Activated naive CD4-positive, alpha-beta T cell treated with anti-CD3 and anti-CD28 coated beads, Interleukin-2, amount 50 U/mL, for 16 hours (primary cell): ENCODE results near the gene CCBE1.
"Not testable (repeated sequence)": the region's sequence is repeated elsewhere in the genome, so short reads cannot be mapped to it uniquely, and the experiment has no call there.

Experiments
- DNase-seq: peaks from one replicate; pipeline ENCODE4 v3.0.0-alpha.2; 2020

The CCBE1 gene

DNA sequence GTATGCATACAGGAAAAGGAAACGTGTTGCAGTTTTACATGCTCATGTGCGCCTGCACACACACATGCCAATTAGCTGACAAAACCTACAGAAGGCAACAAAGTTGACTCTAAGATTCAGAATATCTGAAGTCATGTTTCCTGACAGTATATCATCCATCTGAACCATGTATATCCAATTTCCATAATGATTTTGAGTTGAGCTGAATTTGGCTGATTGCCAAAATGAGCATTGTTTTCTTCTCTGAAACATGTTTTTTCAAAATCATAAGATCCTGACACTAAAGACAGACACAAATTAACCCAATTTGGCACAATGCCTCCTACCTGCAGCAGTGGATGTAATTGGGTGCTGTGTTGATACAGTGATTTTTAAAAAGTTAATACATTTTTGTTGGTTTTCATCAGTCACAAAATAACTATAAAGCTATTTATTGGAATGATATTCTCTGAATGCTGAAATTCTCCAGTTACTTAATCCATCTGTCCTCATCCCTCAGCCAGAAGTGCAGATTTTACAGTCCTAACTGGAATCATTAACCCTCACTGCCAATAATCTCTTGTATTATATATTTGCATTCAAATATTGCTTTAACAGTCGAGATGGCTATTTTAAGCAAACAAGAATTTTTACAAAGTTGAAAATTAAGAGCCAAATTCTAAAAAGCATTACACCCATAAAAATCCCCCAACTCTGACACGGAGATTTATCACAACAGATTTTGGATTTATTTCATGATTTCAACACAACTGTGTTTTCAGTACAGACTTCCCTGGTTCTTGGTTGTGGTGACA, 176.5 kb downstream of the CCBE1 start:
- no peak for DNase-seq

DNA sequence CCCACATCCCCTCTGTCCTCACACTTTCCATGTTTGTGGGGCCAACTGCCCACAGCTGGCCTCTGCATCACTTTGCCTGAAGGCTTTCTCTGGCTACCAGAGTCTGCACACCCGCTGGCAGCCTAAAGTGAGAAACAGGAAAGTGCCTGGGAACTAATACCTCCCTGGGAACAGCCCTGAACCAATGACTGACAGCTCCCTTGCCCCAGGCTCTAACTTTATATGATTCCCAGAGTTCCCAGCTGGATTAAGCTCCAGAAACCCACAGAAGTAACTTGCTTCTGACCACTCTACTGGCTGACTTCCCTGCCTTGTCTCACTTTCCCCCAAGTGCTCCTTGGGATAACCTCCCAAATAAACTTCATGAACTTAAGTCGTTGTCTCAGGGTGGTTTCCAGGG, 178.5 kb downstream of the CCBE1 start:
- no peak for DNase-seq

DNA sequence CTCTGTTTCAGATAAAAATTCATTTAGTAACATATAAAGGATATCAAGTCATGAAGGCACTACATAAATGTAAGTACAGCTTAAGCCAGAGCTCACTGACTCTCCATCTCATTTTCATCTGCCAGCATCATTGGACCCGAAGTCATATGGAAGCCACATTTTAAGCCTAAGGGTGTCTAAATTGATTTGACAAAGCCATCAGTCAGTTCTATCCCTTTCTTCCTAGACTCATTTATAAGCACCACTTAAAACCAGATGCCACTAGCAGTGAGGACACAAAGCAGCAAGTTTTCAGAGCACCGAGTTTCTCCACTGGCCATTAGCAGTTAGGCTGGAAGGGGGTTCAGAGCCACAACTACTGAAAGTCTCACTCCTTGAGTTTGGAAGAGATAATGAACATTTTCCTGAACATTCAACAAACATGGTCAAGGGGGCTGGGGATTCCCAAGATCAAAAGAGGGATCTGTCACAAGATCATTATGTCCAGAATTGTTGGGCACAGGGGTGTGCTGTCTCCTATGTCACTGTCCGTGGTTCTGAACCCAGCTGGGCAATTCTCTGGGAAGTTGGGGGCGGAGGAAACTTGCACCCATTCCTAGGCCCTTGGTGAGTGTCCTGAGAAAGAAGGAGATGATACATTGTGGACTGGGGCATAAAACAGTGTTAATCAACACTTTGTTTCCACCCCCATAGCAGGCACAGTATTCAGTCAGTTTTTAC, 179.6 kb downstream of the CCBE1 start:
- no peak for DNase-seq

DNA sequence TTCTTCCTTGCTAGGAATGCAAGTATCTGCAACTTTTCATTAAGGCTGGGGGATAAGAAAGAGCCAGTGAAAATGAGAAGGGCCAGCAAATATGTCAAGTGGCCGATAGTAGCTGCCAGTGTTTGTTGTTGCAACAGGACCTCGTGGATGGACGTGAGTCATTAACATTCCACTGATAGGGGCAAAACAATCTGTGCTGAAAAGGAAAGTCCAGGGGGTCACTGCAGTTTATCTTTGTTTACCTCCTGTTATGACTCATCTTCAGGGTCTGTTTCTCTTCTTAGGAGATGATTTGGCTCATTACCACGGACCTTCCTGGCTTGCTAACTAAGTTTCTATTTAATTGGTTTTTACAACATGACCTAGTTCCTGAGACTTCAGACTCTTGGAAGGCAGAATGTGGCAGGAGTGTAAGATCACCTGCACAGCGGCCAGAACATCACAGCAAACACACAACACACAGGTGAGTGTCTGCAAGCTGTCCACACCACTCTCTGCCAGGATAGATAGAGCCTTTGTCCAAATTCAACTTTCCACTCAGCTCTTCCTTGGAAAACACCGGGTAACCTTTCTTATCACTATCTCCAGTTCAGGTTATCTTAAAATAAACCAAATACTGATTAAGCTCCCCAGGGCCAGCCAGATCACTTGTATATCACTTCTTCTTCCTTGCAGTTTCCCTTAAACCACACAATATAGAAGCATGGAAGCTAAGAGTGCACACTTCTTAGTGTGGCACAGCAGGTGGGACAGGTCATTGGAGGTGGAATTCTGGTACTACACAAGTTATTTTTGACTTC, 180.7 kb downstream of the CCBE1 start:
- no peak for DNase-seq

DNA sequence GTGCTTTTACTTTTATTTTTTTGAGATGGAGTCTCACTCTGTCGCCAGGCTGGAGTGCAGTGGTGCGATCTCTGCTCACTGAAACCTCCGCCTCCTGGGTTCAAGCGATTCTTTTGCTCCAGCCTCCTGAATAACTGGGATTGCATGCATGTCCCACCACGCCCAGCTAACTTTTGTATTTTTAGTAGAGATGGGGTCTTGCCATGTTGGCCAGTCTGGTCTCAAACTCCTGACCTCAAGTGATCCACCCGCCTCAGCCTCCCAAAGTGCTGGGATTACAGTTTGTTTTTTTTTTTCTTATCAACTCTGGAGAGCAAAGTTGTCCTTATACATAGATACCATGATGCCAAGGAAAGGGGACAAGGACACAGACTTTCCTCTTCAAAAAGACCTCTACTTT, 181.3 kb downstream of the CCBE1 start:
- DNase-seq = not testable (repeated sequence)

DNA sequence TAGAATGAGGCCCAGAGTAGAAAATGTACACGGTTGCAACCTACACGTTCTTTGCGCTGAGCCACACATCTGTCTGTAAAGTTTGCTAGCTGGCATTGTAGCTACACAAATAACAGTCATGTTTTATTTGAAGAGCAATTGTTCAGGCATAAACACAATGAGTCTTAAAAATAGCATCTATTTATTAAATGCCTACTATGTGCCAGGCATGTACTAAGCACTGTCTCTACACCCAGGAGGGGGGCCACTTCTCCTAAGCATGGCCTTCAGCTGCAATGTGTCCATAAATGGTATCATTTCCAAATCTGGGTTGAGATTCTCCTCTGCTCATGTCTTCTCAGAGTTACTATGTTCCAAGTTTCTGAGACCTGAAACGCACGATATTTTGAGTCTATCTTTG, 182.1 kb downstream of the CCBE1 start:
- no peak for DNase-seq

DNA sequence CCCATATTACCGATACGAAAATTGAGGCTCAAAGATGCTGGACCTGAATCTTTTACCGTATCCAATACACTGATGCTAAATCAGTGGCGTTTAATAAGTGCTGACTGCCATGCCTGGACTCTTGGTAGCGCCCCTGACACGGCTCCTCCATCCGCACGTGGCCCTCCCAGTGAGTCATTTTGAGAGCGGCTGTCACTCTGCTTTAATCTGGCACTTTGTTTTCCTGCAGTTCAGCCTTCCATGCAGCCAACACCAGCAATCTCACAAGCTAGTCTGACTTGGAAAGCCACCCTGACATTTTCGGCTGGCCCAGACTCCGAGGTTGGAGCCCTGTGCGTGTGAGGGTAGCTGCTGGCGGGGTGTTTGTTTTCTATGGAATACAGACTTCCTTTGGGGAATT, 183.0 kb downstream of the CCBE1 start:
- no peak for DNase-seq

DNA sequence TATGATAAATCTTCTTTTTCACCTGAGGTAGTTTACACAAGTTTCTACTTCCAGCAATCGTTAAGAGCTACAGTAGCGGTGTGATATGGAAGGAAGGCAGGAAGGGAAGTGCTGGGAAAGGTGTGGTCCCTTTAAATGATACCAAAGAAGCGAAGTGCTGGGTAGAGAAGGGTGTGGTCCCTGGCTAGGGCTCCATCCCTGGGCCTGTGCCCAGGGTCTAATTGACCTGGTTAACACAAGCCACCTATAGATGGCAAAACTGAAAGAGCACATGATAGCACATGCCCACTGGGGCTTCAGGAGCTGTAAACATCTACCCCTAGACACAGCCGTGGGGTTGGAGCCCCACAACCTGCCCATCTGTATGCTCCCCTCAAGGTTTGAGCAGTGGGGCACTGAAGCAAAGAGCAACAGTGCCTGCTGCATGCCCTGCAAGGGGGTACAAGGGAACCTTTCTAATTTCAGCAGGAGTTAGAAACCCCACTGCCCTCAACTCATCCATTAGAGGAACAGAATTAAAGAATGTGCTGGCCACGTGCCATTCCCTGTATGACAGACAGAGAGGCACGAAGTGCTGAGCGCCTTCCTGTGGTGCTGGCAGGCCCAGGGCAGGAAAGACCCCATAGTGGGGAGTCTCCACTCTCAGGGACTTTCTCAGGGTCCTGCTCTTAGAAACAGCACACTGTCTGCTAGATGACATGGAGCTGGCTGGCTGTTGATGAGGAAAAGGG, 185.0 kb downstream of the CCBE1 start:
- DNase-seq = no peak

DNA sequence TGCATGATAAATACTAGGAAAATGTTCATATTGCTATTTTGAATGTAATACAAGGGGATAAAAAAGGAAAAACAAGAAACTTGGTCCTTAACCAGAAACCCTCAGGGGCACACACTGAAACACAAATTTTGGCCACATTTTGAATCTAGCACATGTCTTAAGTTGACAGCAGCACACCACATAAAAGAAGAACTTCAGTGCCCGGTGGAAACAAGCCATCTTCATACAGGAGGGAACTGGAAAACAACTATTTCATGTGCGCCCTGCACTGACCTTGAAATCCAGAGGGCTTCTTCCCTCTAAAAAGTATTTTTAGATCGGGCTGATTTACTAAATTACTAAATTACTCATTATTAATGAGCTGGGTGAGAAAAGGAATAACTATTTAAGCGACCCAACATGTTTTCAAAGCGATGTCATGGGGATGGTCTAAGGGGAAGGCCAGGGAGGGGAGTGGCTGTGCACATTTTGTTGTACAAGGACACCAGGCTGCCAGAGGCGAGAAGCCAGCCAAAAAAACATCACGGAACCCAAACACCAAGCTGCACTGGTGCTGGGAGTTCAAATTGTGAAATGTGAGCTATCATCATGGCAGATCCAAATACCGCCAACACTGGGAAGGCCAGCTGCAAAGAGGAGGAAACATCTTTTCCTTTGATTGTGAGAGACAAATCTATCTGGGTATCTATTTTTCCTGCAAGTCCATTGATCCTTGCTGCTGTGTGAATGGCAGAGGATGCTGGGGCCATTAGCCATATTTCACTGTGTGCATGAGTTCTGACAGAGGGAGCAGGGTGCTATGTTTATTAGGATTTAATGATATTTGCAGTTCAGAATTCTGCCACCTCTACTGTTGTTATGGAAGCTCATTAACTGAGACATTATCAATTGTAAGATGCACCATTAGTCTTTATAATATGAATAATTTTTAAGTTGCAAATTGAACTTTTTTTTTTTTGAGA, 187.5 kb downstream of the CCBE1 start:
- DNase-seq = no peak

DNA sequence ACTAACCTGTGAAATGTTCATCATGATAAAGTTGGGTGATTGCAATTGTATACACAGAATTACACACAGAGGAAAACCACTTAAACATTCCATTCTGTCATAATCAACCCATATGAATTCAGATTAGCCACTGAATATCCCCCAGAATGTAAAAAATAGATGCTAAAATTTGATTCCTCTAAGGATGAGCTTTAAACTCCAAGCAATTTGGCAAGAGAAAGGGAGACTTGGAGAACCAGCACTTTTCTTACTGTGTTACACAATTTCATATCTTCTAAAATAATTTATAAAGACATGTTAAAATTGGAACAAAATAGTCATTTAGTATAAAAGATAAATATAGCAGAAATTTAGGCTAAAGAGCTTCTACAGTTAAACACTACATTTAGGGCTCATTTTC, 191.9 kb downstream of the CCBE1 start:
- no peak for DNase-seq

DNA sequence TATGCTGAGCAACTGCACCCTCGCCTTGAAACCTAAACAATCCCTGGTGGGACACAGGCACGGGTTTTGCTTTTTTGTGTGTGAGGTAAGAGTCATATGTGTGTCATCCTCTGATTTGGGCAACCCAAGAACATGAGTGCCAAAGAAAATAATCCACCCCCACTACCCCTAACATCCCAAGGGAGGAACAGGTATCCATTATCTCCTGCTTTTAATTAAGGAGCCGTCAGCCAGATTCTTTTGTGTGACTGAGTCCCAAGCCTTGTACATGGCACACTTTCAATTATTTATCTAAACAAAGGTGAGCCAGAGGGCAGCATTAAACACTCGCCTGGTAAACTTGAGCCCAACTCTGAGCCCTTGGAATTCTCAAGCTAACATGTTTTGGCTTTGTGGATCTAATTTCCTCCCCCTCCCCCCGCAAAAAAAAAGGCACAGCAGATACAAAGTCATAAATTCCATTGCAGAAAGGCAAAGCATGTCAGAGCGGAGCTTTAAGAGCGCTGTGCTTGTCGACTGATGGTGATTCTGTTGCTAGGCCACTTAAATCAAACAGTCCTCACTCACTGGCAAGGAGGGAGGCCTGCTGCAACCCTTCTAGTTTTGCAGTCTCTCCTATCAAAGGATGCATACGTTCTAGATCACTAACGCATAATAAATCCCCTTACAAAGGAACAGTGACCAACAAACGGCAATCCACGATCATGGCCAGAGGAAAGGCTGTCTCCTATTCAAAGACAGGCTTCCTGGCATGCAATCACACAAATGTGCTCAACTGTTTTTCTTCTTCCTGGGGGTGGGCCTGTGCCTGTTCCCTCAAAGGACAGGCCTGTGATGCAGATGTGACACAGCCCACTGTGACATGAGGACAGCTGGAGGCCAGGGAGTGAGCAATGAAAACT, 194.7 kb downstream of the CCBE1 start:
- DNase-seq = no peak

DNA sequence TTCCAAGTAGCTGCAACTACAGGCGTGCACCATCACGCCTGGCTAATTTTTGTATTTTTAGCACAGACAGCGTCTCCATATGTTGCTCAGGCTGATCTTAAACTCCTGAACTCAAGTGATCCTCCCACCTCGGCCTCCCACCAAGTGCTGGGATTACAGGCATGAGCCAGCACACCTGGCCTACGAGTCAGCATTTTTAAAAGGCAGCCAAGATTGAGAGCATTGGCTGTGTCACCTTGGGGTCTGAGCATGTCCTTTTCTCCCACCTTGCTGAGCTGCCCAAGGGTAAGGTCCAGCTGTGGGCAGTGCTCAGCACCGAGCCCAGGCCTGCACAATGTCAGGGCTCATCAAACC, 195.3 kb downstream of the CCBE1 start:
- DNase-seq = no peak

DNA sequence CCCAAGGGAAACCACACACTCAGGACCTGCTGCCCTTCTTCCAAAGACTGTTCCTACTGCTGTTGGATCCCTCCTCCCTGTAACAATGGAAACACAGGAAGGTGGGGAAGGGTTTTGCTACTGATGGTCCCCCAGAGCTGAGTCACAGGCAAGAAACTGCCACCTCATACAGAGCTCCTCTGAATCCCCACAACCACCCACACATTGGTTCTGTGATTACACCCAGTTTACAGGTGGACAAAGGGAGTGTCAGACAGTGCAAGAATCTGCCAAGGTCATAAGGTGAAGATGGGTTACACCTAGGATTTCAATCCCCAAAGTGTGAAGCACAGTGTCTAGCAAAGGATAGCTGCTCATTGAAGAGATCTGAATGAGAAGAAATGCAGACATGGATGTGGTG, 196.5 kb downstream of the CCBE1 start:
- no peak for DNase-seq

DNA sequence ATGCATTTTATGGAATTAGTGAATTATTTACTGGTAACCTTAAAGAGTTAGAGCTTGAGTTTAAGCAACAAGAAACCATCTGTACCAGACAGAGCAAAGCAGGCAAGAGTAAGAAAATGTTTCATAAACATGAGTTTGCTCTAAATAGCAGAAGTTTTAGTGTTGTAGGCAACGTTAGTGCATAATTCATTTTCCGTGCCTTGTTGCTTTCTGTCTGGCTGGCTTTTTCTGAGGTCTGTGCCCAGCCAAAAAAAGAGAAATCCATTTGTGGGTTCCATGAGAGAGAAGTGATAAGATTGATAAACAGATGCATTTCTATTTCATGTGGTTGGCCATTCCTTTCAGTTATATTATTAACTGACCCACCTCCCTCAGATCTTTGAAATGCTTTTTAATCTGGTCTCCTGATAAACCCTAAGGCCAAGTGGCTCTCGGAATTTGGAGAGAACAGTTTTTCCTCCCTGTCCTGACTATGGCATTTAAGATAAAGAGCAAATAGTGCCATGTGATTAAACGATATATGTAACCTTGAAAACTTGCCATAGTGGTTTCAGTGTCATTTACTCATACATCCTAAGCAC, 198.6 kb downstream of the CCBE1 start:
- no peak for DNase-seq

DNA sequence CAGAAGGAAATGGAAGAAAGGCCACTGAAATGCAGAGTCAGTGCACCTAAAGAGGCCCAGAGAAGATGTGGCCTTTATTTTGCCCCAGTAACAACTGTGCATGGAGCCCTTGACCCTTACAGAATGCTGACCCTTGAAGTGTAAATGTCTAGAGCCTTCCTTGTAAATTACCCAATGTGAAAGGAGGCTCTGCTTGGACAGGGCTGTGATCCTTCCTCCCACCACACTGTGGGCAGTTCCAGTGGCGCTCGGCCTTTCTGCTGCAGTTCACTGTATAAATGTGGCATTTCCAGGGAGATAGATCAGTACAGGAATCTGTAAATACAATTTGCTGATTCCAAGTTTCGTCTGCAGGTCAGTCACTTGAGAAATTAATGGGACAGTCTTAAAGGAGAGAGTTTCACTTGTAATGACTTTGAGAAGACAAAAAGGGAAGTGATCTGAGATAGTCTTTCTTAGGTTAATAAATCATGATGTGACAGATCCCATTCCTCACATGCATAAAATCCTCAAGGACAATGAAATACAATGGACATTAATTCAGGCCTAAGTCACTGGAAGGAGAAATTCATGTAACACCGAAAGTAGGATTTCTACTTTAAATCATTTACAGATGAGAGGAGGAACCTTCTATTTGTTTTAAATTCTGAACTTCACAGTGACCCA, 204.3 kb downstream of the CCBE1 start:
- DNase-seq = no peak

DNA sequence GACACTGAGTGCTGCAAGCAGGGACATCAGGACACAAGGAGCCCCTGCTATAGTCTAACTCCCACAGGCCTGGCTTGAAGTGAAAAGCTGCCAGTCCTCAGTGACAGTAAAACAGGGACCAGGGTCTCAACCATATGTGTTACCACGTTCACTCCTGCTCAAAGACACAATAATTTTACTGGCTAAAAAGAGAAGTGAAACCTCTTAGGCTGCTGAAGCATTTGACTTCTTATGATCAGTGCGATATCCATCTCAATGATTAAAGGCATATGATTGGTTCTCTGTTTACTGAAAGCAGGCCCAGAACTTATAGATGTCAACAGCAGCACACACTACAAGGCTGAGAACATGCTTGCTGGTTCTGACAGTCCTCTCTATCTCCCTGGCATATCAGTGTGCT, 208.3 kb downstream of the CCBE1 start:
- DNase-seq = no peak

DNA sequence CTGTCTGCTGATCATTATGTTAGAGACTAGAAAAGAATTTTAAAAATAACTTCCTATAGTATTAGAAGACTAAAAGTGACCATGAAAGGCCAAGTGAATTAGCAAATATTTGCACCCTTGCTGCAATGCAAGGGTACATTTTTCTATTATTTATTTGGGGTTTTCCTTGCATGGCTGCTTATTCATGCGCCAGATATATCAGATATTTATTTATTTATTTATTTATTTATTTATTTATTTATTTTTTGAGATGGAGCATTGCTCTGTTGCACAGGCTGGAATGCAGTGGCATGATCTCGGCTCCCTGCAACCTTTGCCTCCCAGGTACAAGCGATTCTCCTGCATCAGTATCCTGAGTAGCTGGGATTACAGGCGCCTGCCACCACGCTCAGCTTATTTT, 211.8 kb downstream of the CCBE1 start:
- no peak for DNase-seq

DNA sequence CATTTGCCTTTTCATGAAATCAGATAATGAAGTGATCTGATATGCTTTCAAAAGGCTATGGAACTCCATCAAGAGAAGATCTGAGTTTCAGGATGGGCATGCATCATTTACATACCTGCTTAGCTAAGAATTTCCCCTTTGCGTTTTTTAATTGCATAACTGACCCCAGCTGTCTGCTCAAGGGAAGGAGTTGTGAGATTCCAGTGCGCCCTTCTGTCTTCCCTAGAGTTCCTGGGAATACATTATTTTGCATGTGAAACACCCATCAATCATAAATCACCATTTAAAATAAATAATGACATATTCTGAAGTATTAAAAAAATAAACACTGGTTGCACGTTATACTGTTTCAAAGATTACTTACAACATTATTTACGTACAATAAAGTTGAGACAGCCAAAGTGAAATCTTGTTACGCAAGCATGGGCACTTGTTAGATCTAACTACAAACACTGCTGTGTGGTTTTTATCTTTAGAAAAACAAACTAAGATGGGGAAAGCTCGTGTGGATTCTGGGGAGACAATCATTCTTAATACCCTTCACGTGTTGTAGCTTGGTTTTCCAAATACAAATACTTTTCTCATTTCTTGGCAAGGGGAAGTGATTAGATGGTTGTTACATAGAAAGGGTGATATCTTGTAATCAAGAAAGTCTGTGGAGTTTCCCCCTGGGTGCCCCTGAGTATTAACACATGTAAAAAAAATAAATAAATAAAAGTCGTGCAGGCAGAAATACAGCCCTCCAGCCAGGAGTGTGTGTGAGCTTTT, 212.5 kb downstream of the CCBE1 start:
- DNase-seq = no peak

DNA sequence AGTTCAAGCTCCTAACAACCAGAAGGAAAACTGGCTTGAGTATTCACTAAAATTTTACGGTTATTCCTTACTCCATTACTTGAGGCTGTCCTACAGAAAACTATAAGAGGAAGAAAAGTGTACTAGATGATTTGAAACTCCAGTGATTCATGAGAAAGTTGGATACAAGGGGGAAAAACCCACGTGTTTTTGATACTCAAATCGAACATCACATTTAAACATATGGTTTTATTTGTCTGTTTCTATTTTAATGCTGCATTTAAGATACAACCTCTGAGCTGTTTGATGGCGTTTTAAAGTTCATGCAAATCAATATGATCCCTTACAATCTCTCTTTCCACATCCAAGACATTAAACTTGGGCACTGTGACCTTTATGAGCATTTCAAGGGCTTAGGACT, 213.1 kb downstream of the CCBE1 start:
- no peak for DNase-seq
